ENCODE measurements around the gene PRKAR2A.

Gene PRKAR2A

GRCh38 chr3:48847504-48848423 lies at the start of gene PRKAR2A:
Gene PRKAR2A, minus strand, starts transcription at chr3:48847874. Its CDS starts 278 bp downstream, at chr3:48847596.
- DNase-seq = peak; percentile 86 to 88

GRCh38 chr3:48896936-48897335 lies 49.3 kb upstream of the PRKAR2A start:
- no peak for DNase-seq

- DNase-seq = no peak
Measured at GRCh38 chr3:48894516-48894915, 46.8 kb upstream of the PRKAR2A start.

DNA sequence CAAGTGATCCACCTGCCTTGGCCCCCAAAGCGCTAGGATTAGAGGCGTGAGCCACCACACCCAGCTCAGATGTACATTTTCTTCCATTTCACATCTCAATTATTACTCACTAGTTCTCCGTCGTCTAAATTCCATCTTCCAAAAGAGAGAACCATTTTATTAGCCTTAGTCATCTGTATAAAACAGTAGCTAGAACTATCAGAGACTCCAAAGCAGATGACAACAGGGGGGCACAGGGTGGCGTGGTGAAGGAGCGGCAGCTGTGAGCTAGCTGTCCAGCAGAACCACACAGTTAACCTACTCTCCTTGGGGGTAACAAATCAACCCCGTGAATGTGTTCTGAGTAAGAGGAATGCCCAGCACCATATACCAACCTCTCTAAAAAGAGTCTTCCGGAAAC lies 43.9 kb upstream of the PRKAR2A start:
- no peak for DNase-seq

- no peak for DNase-seq
Measured at GRCh38 chr3:48885753-48886152, 38.1 kb upstream of the PRKAR2A start.

DNA sequence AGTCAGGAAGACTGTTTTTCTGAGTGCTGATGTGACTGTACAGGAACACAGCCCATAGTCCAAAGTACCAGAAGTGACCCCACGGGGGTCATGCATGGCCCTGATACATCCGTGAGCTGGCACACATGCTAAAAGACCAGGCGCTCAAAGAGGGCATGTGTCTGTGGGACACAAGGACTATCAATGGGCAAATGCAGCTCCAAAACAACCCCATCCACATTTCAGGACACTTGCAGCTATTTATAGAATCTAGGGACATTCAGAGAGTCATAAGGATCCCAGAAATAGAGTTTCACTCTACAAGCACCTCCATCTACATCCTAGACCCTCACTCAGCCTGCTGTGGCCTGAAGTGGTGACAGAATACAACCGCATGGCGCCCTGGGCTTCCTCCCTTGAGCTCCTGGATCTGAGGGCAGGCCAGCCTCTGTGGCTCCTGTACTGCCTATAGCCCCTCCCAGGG lies 34.0 kb upstream of the PRKAR2A start:
- DNase-seq = no peak

DNA sequence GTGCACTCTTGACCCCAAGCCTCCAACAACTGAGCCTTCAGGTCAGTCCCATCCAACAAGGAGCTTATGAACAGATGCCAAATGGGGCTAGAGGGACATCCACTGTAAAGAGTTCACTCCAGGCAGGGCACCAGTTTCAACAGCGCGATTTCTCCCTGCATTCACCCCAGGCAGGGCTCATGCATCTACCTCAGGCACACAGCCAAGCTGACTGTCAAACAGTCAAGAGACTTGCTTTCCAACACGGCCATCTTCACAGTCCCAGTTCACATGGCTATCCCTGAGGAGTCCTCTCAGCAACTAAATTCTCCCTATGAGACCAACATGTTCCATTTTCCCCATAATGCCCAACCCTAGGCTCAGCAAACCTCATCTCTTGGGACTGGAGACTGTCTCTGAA lies 33.3 kb upstream of the PRKAR2A start:
- no peak for DNase-seq

DNA sequence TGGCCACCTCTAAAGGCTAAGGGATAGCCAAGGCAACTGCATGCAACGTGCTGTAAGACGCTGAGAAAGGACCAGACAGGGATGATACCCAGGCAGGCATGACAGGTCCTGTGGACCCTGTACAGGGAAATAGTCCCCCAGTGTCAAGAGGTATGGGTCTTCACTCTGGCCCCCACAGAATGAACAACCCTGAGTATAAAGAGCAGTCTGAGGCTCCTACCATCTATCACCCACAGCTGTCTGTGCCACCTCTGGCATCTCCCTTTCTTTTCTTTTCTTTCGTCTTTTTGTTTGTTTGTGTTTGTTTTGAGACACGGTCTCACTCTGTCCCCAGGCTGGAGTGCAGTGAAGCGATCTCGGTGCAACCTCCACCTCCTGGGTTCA lies 32.3 kb upstream of the PRKAR2A start:
- no peak for DNase-seq

GRCh38 chr3:48879307-48879993 lies 31.8 kb upstream of the PRKAR2A start:
- no peak for DNase-seq

- DNase-seq = no peak
Measured at GRCh38 chr3:48877671-48878070, 30.0 kb upstream of the PRKAR2A start.

- no peak for DNase-seq
Measured at GRCh38 chr3:48863122-48863521, 15.4 kb upstream of the PRKAR2A start.

- no peak for DNase-seq
Measured at GRCh38 chr3:48859206-48859605, 11.5 kb upstream of the PRKAR2A start.

DNA sequence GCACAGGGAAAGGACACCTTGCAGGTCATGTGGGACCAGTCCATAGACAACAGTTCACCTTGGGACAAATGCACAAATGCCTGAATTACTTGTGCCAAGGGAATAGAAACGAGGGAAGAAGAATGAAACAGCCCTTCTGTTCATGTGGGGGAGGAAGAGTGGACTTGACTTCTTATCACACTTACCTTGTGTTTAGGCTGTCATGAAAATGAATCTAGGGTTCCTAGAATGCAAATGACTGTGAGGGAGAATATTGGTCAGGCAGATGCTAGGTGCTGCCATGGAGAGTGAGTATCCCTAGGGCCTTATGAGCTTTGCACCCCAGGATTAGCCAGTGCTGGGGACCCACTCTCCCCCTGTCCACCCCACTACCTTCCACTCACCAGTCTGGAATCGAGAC lies 11.0 kb upstream of the PRKAR2A start:
- no peak for DNase-seq

DNA sequence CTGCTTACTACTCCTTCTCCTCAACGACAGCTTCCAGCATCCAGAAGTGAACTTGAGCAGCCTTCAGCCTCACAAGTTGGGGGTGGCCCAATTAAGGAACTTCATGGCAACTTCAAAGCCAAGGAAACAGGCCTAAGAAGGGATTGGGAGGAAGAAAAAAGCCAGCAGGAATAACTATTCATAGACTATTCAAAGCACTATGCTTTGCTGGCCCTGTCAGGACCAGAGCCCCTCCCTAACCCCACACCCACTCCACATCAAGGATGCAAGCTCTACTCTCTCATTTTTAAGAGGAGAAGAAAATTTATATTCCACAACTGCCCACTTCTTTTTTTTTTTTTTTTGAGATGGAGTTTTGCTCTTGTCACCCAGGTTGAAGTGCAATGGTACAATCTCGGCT lies 10.0 kb upstream of the PRKAR2A start:
- no peak for DNase-seq

DNA sequence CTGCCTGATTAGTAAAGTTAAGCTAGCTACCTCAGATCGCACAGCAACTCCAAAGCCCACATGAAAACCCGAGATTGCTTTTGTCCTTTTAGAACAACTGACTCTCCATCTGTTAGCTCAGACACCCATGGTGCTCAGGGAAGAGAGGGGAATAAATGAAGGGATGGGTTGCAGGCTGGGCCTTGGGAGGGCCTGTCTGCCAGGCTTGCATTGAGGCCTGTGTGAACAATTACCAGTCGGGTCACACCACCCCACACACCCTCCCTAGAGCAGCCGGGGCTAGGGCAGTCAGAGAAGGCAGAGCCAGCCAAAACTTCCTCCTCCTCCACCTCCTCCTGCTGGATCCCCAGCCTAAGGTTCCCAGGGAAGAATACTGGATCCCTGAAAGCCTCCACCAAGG lies 8.8 kb upstream of the PRKAR2A start:
- no peak for DNase-seq

- no peak for DNase-seq
Measured at GRCh38 chr3:48855681-48856447, 8.2 kb upstream of the PRKAR2A start.

DNA sequence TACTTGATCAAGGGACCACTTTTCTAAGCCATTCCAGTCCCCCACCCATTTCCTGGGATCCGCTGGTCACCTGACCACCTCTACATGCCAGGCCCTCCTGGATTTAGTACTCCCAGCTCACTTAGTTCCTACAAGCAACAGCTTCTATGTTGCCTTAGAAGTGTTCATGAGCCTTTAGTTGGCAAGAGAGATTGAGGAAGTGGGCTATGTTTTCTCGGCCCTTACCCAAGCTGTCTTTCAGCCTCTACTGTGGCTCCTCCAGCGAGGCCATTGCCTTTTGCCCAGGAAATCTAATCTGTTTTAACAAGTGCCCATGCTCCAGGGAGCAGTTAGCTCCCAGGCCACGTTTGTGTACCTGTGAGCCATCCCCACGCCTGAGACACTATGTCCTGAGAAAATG lies 4.5 kb upstream of the PRKAR2A start:
- no peak for DNase-seq

GRCh38 chr3:48851407-48851806 lies 3.7 kb upstream of the PRKAR2A start:
- DNase-seq = no peak

GRCh38 chr3:48848816-48849515 lies 1.3 kb upstream of the PRKAR2A start:
- no peak for DNase-seq

GRCh38 chr3:48847053-48847503 lies 596 bp downstream of the PRKAR2A start:
- DNase-seq = peak; percentile 72 to 76

DNA sequence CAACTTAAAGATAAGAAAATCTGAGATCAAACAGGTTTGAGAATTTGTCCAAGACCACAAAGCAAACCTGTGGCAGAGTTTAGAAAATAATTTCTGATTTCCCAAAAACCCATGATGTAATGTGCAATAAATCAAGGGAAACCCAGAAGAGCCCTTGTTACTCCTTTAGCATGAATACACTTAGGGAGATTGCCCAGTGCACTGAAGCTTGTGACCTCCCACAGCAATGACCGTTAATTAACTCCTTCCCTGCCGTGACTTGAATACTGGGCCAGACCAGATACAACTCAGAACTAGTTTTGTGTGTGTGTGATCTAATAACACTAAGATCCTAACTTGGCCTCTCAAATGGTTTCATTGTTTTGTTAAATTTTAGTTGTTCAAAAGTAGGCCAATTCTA lies 2.5 kb downstream of the PRKAR2A start:
- no peak for DNase-seq

GRCh38 chr3:48837163-48837562 lies 10.5 kb downstream of the PRKAR2A start:
- DNase-seq = no peak
